IPS-15b (cell line): ENCODE data around the gene SCMH1.

Experiments used
- H3K27me3 ChIP-seq: one replicate; pipeline ENCODE4 v1.6.1; 2013; ENCODE audit warnings: low read length; ENCODE audit not compliant: control insufficient read depth, insufficient read depth
- H3K36me3 ChIP-seq: one replicate; pipeline ENCODE4 v1.6.1; 2013; ENCODE audit warnings: low read length; ENCODE audit not compliant: control insufficient read depth, insufficient read depth
- H3K4me1 ChIP-seq: one replicate; pipeline ENCODE4 v1.6.1; 2013; ENCODE audit warnings: mild to moderate bottlenecking, low read length; ENCODE audit not compliant: control insufficient read depth, insufficient read depth
- H3K4me3 ChIP-seq: one replicate; pipeline ENCODE4 v1.5.1; 2013; ENCODE audit warnings: low read depth, low read length
- H3K9ac ChIP-seq: one replicate; pipeline ENCODE4 v1.6.1; 2013; ENCODE audit warnings: low read depth, mild to moderate bottlenecking, low read length
- H3K9me3 ChIP-seq: one replicate; pipeline ENCODE4 v1.6.1; 2013; ENCODE audit warnings: mild to moderate bottlenecking, low read length; ENCODE audit not compliant: control insufficient read depth, insufficient read depth

SCMH1 gene

DNA sequence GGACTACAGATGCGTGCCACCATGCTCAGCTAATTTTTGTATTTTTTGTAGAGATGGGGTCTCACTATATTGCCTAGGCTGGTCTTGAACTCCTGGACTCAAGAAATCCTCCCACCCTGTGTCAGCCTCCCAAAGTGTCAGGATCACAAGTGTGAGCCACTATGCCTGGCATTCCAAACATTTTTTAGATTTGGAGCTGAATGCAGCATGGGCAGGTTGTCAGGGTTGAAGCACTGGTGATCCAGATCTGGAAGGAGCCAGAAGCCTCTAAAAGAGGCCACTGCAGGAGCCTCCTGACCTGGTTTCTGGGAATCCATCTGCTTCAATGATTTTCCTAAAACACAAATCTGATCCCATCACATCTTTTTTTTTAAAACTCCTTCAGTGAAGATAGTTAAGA lies 264.4 kb downstream of the SCMH1 start:
- Histone ChIP-seq H3K27me3 (no peaks in the 10 kb centered on the region), H3K9ac (no peak overlapping the region), H3K36me3 (no peaks in the 10 kb centered on the region), H3K9me3 (no peaks in the 10 kb centered on the region), H3K4me3 (no peak overlapping the region), H3K4me1 (peaks cover 8% of the 10 kb centered on the region)
